Neural progenitor cell (in vitro differentiated cells): ENCODE results near the gene LPO.

ENCODE experiments used
- EZH2 ChIP-seq: fragments of 200-600 bp; sonication (generic); IDR thresholded peaks from 2 replicates; pipeline ENCODE4 v1.6.1; 2017; ENCODE audit warnings: antibody characterized with exemption, mild to moderate bottlenecking, moderate library complexity
- TF ChIP-seq, protein P1 (sequence below): fragments of 200-600 bp; sonication (generic); IDR thresholded peaks from 2 replicates; pipeline ENCODE4 v1.5.1; 2017; ENCODE audit warnings: antibody characterized with exemption, mild to moderate bottlenecking

DNA sequence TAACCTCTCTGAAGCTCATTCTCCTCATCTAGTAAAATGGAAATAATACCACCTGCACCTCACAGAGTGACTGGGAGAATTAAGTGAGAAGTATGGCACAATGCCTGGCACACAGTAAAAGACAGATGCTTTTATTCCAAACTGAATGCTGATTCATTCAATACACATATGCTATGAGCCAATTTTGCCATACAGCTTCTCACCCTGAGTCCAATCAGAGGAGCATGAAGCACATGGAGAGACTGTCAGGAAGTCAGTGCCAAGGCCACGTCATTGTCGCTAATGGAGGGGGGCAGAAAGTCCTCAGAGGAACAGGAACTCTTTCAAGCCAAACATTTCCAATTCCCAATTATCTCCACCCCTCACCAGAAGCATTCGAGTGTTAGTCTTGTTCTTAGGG, 30.9 kb upstream of the LPO start:
- TF ChIP-seq, protein P1, sequence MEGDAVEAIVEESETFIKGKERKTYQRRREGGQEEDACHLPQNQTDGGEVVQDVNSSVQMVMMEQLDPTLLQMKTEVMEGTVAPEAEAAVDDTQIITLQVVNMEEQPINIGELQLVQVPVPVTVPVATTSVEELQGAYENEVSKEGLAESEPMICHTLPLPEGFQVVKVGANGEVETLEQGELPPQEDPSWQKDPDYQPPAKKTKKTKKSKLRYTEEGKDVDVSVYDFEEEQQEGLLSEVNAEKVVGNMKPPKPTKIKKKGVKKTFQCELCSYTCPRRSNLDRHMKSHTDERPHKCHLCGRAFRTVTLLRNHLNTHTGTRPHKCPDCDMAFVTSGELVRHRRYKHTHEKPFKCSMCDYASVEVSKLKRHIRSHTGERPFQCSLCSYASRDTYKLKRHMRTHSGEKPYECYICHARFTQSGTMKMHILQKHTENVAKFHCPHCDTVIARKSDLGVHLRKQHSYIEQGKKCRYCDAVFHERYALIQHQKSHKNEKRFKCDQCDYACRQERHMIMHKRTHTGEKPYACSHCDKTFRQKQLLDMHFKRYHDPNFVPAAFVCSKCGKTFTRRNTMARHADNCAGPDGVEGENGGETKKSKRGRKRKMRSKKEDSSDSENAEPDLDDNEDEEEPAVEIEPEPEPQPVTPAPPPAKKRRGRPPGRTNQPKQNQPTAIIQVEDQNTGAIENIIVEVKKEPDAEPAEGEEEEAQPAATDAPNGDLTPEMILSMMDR: no peak
- no peak for TF ChIP-seq EZH2
